Measurements from ENCODE around the gene HOXB8. TPM values are rescaled to one million over a fixed set of nuclear protein-coding genes. Genes with fewer than 3 reads are reported as not detected.

The HOXB8 gene
- total RNA-seq = not detected

DNA sequence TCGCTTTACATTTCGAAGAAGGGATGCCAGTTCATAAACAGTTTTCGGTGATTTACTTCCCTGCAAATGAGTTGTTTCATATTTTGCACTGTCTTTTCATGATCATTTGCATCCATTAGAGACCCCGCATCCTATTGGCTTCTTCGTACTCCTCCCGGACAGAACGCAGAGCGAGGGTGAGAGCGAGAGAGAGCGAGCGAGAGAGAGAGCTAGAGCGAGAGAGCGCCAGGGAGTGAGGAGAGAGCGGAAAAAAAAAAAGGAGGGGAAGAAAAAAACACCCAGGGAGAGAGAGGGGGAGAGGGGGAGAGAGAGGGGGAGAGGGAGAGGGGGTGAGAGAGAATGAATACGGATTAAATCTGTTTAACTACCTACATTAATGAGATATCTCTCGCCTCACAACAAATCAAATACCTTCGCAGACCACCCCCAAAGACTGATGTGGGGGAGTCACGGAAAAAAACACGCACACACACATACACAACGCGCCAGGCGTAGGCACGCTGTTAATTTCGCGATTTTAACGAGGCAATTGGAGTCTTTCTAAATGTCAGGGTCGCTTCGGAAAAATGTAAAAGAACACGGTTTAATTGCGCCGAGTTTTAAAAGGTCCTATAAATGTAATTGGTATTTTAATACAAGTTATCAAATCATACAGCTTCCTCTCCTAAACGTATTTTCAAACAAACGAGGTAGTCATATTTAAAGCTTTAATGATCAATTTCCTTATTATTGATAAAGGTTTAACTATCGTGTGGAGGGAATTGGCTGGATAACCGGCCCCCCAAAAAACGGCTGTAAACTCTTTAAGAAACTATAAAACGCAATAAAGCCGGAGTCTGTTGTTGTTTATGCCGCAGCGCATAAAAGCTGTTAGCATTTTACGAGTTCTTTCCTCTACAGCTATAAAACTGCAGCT lies at the start of gene HOXB8:
Gene HOXB8 (minus strand): TSS at position 246 of the 916 bp plus-strand sequence. CDS start 588 bp downstream, outside the sequence.
- FAIRE-seq = no peak

DNA sequence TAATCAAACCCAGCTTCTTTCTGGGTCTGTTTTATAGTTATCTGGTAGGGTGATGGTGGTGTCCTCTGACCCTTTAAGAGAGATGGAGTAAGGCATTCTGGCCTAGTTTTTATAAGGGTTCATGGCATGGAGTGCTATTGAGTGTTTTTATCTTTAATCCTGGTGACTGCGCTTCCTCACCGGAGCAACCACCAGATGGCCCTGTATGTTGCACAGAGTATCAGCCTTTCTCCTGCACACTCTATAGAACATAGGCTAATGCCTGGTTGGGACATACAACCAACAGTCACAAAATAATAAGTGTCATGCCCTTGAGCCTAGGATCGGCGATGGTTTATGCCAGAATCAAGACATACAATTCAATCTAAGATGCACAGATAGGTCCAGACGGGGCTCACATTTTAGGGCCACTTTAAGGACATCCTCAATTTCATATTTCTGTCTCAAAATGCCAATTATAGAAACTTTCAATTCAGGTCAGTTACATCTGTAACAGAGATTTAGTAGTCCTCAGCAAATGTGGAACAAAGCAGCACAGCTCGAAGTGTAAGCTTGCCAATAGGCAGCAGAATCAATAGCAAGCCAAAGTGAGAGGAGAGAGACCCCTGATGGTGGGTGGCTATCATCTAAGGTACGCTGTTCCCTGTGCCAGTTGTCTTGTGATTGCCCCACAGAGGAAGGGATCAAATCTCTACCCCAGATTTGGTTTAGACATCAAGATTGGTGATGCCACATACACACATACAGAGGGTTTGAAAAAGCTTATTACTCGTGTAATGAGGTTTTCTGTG lies 48.2 kb upstream of the HOXB8 start:
- FAIRE-seq = no peak

More for the DNA sequence above, at the start of gene HOXB8:
- DNase-seq (ENCODE audit: low spot score in 2 of 2) = no peak

GRCh38 chr17:48655913-48656312 lies 40.8 kb upstream of the HOXB8 start:
- DNase-seq (ENCODE audit: low spot score in 2 of 2) (no peak), FAIRE-seq (no peak)

More for the DNA sequence above, 48.2 kb upstream of the HOXB8 start:
- DNase-seq (ENCODE audit: low spot score in 2 of 2) = no peak

DNA sequence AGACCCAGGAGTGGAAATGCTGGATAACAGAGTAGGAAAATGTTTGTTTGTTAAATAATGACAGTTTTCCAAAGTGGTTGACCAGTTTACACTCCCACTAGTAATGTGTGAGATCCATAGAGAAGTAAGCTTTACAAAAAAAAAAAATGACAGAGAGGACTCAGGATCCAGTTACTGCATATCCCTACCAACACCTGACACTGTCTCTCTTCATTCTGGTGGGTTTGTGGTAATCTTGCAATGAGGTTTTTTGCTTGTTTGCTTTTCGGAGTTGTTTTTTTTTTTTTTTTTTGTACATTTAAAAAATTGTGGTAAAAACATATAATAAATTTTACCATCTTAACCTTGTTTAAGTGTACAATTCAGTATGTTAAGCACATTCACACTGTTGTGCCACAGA lies 34.6 kb upstream of the HOXB8 start:
- FAIRE-seq = no peak

GRCh38 chr17:48647963-48648245 lies 32.8 kb upstream of the HOXB8 start:
- FAIRE-seq (no peak), DNase-seq (ENCODE audit: low spot score in 2 of 2) (no peak)

More for the DNA sequence above, 34.6 kb upstream of the HOXB8 start:
- DNase-seq (ENCODE audit: low spot score in 2 of 2) = no peak

DNA sequence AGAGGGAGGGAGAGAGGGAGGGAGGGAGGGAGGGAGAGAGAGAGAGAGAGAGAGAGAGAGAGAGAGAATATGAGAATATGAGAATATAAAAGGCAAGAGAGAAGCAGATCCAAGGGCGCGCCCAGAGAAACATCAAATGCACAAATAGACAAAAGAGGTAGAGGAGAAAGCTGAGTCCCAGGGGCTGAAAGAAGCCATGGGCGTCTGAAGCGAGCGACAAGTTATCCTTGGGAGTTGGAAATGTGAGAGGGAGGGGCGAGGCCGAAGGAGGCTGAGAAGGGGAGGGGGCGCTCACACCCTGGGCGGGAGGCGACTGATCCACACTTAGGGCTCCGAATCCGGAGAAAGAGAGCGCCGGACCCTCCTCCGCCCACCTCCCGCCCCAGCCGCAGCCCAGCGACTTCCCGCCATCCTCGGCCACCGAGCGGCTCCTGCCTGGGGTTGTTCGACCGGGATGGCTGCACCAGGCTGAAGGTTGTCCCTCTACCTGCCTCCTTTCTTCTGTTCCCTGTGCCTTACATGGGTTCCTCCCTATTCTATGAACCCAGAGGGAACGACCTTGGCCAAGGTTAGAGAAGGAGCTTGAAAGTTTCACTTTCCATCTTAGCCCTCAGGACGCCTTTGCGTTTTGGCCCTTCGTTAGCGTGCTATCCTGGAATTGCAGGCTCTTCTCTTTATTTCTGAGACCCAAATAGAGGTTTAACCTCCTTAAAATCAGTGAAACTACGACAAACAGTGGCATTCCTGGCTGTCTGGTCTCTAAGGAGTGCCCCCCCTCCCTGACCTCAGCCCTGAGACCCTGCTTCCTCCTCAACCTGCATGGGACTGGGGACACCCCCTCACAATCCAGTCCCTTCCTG lies 32.2 kb upstream of the HOXB8 start:
- peak; percentile 12 to 14 for DNase-seq (ENCODE audit: low spot score in 2 of 2)
- FAIRE-seq = no peak

DNA sequence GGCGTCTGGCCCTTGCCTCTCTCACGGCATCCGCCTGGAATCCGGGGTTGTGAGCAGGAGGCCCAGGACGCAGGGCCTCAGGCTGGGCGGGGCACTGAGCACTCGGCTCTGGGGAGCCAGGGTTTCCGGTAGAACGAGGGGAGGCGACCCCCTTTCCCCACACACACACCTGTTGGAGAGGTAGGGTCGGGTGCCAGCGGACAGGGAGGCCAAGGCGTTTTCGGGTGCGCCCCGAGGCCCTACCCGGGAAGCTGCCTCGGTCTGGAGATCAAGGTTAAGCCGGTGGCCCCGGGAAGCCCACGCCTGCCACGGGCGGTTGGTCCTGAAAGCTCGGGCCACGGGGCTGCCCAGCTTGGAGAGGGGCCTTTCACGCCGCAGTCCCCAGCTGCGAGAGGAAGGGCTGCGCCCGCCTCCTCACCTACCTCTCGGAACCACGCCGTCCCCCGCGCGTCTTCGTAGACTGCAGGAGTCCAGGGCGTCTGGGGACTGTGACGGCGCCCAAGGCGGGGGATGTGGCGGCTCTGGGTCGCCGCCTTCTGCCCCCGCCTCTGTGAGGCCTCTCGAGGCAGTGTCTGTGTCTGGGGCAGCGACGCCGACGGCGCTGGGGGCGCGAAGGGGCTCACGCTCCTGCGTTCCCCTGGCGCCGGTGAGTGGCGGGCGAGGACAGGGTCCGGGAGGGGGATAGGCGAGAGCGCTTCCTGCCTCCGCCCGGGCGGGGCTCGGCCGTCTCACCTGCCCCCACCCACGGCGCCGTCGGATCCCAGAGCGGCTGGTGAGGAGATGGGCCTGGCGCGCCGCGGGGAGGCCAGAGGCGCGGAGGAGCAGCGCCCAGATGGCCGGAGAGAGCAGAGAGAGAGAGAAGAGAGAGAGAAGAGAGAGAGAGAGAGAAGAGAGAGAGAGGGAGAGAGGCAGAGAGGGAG lies 31.4 kb upstream of the HOXB8 start:
- no peak for FAIRE-seq
- DNase-seq (ENCODE audit: low spot score in 2 of 2) = peak in 1 of 2 donors; percentile 6

- FAIRE-seq (no peak), DNase-seq (ENCODE audit: low spot score in 2 of 2) (no peak)
These were observed 30.6 kb upstream of the HOXB8 start for GRCh38 chr17:48645639-48646182.

- FAIRE-seq = no peak
- peak in 1 of 2 donors; percentile 14 for DNase-seq (ENCODE audit: low spot score in 2 of 2)
These were observed 29.9 kb upstream of the HOXB8 start for GRCh38 chr17:48644910-48645557.

- FAIRE-seq (no peak), DNase-seq (ENCODE audit: low spot score in 2 of 2) (no peak)
These were observed 29.1 kb upstream of the HOXB8 start for GRCh38 chr17:48644159-48644558.

GRCh38 chr17:48643697-48644012 lies 28.6 kb upstream of the HOXB8 start:
- FAIRE-seq = no peak
- no peak for DNase-seq (ENCODE audit: low spot score in 2 of 2)

GRCh38 chr17:48642843-48643696 lies 28.0 kb upstream of the HOXB8 start:
- no peak for DNase-seq (ENCODE audit: low spot score in 2 of 2)

DNA sequence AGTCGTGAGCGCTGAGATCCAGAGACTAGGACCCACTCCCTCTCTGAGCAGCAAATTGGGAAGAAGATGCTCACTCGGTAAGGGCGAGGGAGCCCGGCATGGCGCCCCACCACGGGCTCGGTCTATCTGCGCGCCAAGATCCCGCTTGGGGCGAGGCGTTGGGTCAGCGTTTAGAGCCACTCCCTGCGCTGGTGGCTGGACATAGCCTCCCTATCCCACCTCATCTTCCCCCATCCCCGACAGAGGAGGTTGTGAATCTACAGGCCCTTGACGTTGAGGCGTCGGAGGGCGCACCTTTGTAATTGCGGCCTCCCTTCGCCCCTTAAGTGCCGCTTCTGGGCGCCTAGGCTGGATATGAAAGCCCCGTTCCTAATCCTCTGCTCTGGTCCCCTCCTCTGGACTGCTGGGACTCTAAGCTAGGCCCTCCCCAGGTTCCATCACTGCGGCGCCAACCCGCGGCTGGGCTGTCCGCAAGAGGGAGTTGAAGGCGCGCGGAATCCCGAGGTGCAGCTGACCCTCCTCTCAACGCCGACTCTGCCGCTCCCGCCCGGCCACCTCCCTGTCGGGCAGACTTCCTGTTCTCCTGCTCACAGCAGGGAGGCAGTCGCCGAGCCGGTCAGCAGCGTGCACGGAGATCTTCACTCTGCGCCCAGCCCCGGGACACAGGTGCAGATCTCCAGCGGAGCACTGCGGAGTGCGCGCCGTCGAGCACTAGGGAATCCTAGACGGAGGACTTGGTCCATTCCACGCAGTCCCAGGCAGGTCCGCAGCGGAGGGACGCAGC lies 27.2 kb upstream of the HOXB8 start:
- FAIRE-seq = no peak
- no peak for DNase-seq (ENCODE audit: low spot score in 2 of 2)

More at GRCh38 chr17:48642843-48643696, 28.0 kb upstream of the HOXB8 start:
- FAIRE-seq = no peak

DNA sequence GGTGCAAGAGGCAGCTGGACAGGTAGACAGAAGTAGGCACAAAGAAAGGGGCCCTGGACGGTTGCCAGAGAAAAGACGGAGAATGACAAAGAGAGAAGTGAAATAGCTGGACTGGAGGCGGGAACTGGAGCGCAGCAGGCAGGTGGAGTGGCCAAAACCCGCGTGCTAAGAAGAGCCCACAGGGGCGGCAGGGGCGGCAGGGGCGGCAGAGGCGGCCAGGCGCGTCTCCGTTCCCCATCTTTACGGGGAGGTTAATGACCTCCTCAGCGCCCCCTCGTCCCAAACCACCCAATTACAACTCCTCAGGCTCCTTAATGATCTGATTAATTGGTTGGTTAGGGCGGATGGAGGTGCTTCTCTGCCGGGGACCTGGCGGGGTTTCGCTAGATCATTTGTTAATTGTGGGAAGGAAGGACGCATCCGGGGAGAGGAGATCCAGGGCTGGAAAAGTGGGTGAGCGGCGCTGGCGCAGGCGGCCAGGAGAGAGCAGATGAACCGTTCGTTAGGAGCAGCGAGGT lies 26.5 kb upstream of the HOXB8 start:
- FAIRE-seq (no peak), DNase-seq (ENCODE audit: low spot score in 2 of 2) (no peak)

DNA sequence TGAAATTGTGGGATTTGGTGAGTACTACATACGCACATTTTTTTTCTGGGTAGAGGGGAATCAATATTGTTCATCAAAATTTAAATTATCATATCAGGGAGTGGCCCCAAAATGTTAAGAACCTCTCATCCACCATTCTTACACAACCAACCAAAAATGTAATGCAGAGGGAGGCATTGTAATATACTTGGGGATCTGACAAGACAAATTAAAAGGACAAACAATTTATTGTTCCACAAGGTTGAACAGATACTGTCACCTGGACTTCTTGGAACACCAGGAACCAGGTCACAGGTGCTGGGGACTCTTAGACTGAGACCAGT lies 25.7 kb upstream of the HOXB8 start:
- FAIRE-seq (no peak), DNase-seq (ENCODE audit: low spot score in 2 of 2) (no peak)

DNA sequence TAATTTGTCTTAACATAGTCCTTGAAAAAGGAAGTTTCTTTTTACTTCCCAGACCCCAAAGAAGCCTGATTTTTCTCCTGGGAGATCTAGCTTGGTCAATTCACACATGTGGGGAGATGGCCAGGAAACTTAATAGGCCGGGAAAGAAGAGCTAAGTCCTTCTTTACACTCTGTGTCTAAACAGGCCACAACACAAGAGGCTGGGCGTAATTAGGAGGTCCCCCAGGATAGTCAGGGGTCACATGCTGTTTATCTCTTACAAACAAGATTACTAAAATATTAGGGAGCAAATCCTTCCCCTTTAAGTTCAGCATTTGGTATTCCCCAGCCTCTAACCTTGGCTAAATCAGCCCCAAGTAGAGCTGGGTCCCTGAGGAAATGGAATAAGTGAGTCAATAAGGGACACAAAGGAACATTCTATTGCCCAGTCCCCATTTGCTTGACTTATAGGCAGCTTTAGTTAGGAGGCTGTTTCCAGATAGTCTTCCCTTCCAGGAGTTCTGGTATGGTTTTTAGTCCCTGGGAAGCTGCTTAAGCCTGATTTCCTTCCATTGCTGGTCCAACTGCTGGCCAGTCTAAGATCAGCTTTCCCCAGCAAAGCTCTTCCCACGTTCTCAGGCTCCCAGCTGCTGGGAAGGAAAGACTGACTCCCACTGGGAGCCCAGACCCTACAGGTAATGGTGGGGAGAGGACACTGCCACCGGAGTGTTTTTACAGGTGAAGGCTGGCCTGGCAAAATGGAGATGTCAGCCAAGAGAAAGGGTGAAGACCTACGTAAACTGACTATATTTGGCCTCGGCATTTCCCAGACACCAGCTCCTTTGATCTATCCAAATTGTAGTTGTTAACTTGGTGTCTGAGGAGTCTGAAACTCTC lies 25.1 kb upstream of the HOXB8 start:
- FAIRE-seq = no peak
- no peak for DNase-seq (ENCODE audit: low spot score in 2 of 2)

All from frontal cortex (tissue), 4 donors.